Upper lobe of left lung (tissue), 6 donors: ENCODE measurements around the gene WBP1. TPM values are rescaled to one million over a fixed set of nuclear protein-coding genes. Genes with fewer than 3 reads are reported as not detected.

Experiments used
- ATAC-seq, 2 donors: fragments of 200-7000 bp; cut with Tn5 transposase; one replicate each; pipeline ENCODE4 v1.9.1; 2022; ENCODE audit warnings: mild to moderate bottlenecking in 2 of 2, moderate library complexity in 2 of 2; ENCODE audit not compliant: low FRiP score in 2 of 2
- DNase-seq, 2 donors: peaks; one replicate each; pipeline ENCODE4 v3.0.0-alpha.2; 2019 to 2020
- H3K27ac ChIP-seq, 4 donors: fragments of 200-600 bp; sonication (generic); one replicate each; pipeline ENCODE4 v1.5.1; 2016 to 2019
- H3K27me3 ChIP-seq, 4 donors: fragments of 200-600 bp; sonication (generic); one replicate each; pipeline ENCODE4 v1.5.1; 2017 to 2019
- H3K36me3 ChIP-seq, 4 donors: fragments of 200-600 bp; sonication (generic); one replicate each; pipeline ENCODE4 v1.5.1; 2016 to 2019
- H3K4me1 ChIP-seq, 4 donors: fragments of 200-600 bp; sonication (generic); one replicate each; pipeline ENCODE4 v1.5.1; 2018 to 2019
- H3K4me3 ChIP-seq, 4 donors: fragments of 200-600 bp; sonication (generic); one replicate each; pipeline ENCODE4 v1.5.1; 2017 to 2019; ENCODE audit warnings: mild to moderate bottlenecking in 2 of 4, moderate library complexity in 1 of 4
- H3K9me3 ChIP-seq, 4 donors: fragments of 200-600 bp; sonication (generic); one replicate each; pipeline ENCODE4 v1.5.1; 2018 to 2019
- CTCF ChIP-seq, 6 experiments: fragments of 450-650 bp in 4 of 6; fragments of 200-600 bp in 2 of 6; sonication (generic) in 2 of 6; IDR thresholded peaks; one replicate each; pipeline ENCODE4 v1.5.1; 2016 to 2019; ENCODE audit warnings: antibody characterized with exemption in 6 of 6
- EP300 ChIP-seq, 4 donors: sonication (generic); formaldehyde crosslinking; IDR thresholded peaks; one replicate each; pipeline ENCODE4 v1.5.1; 2017; ENCODE audit warnings: antibody characterized with exemption in 4 of 4, control low read depth in 2 of 4
- POLR2A ChIP-seq, 4 donors: fragments of 450-650 bp; IDR thresholded peaks; one replicate each; pipeline ENCODE4 v1.5.1; 2016 to 2017; ENCODE audit warnings: antibody characterized with exemption in 4 of 4, mild to moderate bottlenecking in 2 of 4
- POLR2AphosphoS5 ChIP-seq, 2 donors: sonication (generic); formaldehyde crosslinking; IDR thresholded peaks; one replicate each; pipeline ENCODE4 v1.5.1; 2017; ENCODE audit warnings: antibody characterized with exemption in 2 of 2
- WGBS, 2 donors: methylation state at CpG; one replicate each; pipeline ENCODE4 v1.1.5; 2017 to 2018; 5-methylcytosine and 5-hydroxymethylcytosine counted together
- total RNA-seq, 6 donors: library from RNA; depleted of rRNA in 4 of 6; stranded (reverse); fragments of >200 nt in 4 of 6; gene quantifications; one replicate each; pipeline versions ENCODE4 v1.1.0 to v1.2.1, GENCODE V29; 2016 to 2021
- donor health status: DM: no; HTN: no; CAD: no; lungs with moderate emphysema.
- donor health status: DM: no; HTN: yes; CAD: no; lungs with severe emphysema.

The WBP1 gene
- total RNA-seq, 6 donors from 2014 or later: 34.7 to 109 (median 51.3) TPM

- DNase-seq (peak in 1 of 2 donors; percentile 79), ATAC-seq (peak in 1 of 2 donors; percentile 17)
- Histone ChIP-seq H3K27me3 (peaks cover 0 to 38% (median 4%) of the 10 kb centered on the region in 4 donors), H3K36me3 (peaks cover 0 to 22% (median 6%) of the 10 kb centered on the region in 4 donors), H3K4me1 (peaks cover 51 to 83% (median 65%) of the 10 kb centered on the region in 4 donors), H3K9me3 (no peaks in the 10 kb centered on the region), H3K27ac (peak overlapping the region; percentile 64 to 90 (median 82)), H3K4me3 (peak overlapping the region; percentile 54 to 76 (median 66))
- 17 to 20% methylated on average over 27 to 31 of the region's 32 CpGs for WGBS, 2 donors
- no peak for TF ChIP-seq EP300 (IDR thresholded peaks at IDR 0.05)
- no peak for TF ChIP-seq POLR2A (IDR thresholded peaks at IDR 0.05)
- TF ChIP-seq POLR2AphosphoS5 (IDR thresholded peaks at IDR 0.05): no peak
- no peak for TF ChIP-seq CTCF (IDR thresholded peaks at IDR 0.05)
These were observed 44.0 kb downstream of the WBP1 start for GRCh38 chr2:74502147-74502719.

- no peaks in the 10 kb centered on the region for H3K9me3 ChIP-seq
- DNase-seq (peak; percentile 93), ATAC-seq (peak; percentile 74 to 87)
- peaks cover 0 to 33% (median 4%) of the 10 kb centered on the region in 4 donors for H3K27me3 ChIP-seq
- H3K4me3 ChIP-seq: peak overlapping the region; percentile 54 to 76 (median 66)
- H3K4me1 ChIP-seq: peaks cover 47 to 78% (median 60%) of the 10 kb centered on the region in 4 donors
- peaks cover 0 to 22% (median 6%) of the 10 kb centered on the region in 4 donors for H3K36me3 ChIP-seq
- TF ChIP-seq EP300 (IDR thresholded peaks at IDR 0.05) (no peak), CTCF (IDR thresholded peaks at IDR 0.05) (peak in 3 of 6 experiments; percentile 12 to 33 (median 19)), POLR2AphosphoS5 (IDR thresholded peaks at IDR 0.05) (peak; percentile 45 to 86), POLR2A (IDR thresholded peaks at IDR 0.05) (peak in 3 of 4 donors; percentile 72 to 81 (median 74))
- 0 to 1% methylated on average over 22 to 39 of the region's 67 CpGs for WGBS, 2 donors
- H3K27ac ChIP-seq: peak overlapping the region; percentile 64 to 90 (median 82)
These were observed 44.7 kb downstream of the WBP1 start for GRCh38 chr2:74502720-74503505.

- ATAC-seq: no peak
- 57 to 76% methylated on average over 25 to 45 of the region's 45 CpGs for WGBS, 2 donors
- DNase-seq: peak in 1 of 2 donors; percentile 51
- H3K4me1 ChIP-seq: peaks cover 43 to 75% (median 58%) of the 10 kb centered on the region in 4 donors
- H3K27ac ChIP-seq: peak overlapping the region; percentile 64 to 90 (median 82)
- H3K9me3 ChIP-seq: no peaks in the 10 kb centered on the region
- H3K4me3 ChIP-seq: peak overlapping the region; percentile 18 to 74 (median 56)
- peaks cover 0 to 25% (median 4%) of the 10 kb centered on the region in 4 donors for H3K27me3 ChIP-seq
- peaks cover 0 to 22% (median 6%) of the 10 kb centered on the region in 4 donors for H3K36me3 ChIP-seq
- no peak for TF ChIP-seq EP300 (IDR thresholded peaks at IDR 0.05)
- TF ChIP-seq POLR2A (IDR thresholded peaks at IDR 0.05): no peak
- TF ChIP-seq CTCF (IDR thresholded peaks at IDR 0.05): no peak
- TF ChIP-seq POLR2AphosphoS5 (IDR thresholded peaks at IDR 0.05): no peak
These were observed 45.6 kb downstream of the WBP1 start for GRCh38 chr2:74503506-74504475.

GRCh38 chr2:74504591-74504990 lies 46.4 kb downstream of the WBP1 start:
- Histone ChIP-seq H3K4me3 (peak overlapping the region in 1 of 4 donors; percentile 74), H3K27ac (no peak overlapping the region), H3K27me3 (peaks cover 0 to 17% (median under 1%) of the 10 kb centered on the region in 4 donors), H3K4me1 (peaks cover 35 to 67% (median 50%) of the 10 kb centered on the region in 4 donors), H3K36me3 (peaks cover 0 to 22% (median 6%) of the 10 kb centered on the region in 4 donors), H3K9me3 (no peaks in the 10 kb centered on the region)
- TF ChIP-seq CTCF (IDR thresholded peaks at IDR 0.05) (no peak), EP300 (IDR thresholded peaks at IDR 0.05) (no peak), POLR2AphosphoS5 (IDR thresholded peaks at IDR 0.05) (no peak), POLR2A (IDR thresholded peaks at IDR 0.05) (no peak)
- ATAC-seq: no peak
- no peak for DNase-seq
- WGBS, 2 donors: 95 to 98% methylated on average over 3 of the region's 3 CpGs
